Amniotic stem cell (primary cell): ENCODE measurements around the gene DVL1.

Source experiments
- DNase-seq: peaks from one replicate; lab custom pipeline; 2025; lab: John Stamatoyannopoulos, UW

Gene DVL1

GRCh38 chr1:1340791-1341548, 8.2 kb downstream of the DVL1 start:
- no peak for DNase-seq

GRCh38 chr1:1340185-1340584, 9.0 kb downstream of the DVL1 start:
- no peak for DNase-seq

- DNase-seq = no peak
These were observed 10.9 kb downstream of the DVL1 start for GRCh38 chr1:1338278-1338677.

- no peak for DNase-seq
These were observed 11.4 kb downstream of the DVL1 start for GRCh38 chr1:1337793-1338147.

GRCh38 chr1:1336931-1337792, 12.1 kb downstream of the DVL1 start:
- no peak for DNase-seq

- DNase-seq = no peak
These were observed 12.8 kb downstream of the DVL1 start for GRCh38 chr1:1336446-1336845.

- DNase-seq = no peak
These were observed 13.4 kb downstream of the DVL1 start for GRCh38 chr1:1335792-1336248.

- no peak for DNase-seq
These were observed 13.9 kb downstream of the DVL1 start for GRCh38 chr1:1335283-1335682.

- DNase-seq = no peak
These were observed 14.4 kb downstream of the DVL1 start for GRCh38 chr1:1334835-1335234.

GRCh38 chr1:1333551-1334241, 15.5 kb downstream of the DVL1 start:
- DNase-seq = no peak

- DNase-seq = no peak
These were observed 16.3 kb downstream of the DVL1 start for GRCh38 chr1:1332774-1333480.

- DNase-seq = no peak
These were observed 17.0 kb downstream of the DVL1 start for GRCh38 chr1:1332031-1332755.

- DNase-seq = no peak
These were observed 17.9 kb downstream of the DVL1 start, which contains the start of gene TAS1R3 for GRCh38 chr1:1331068-1331965. TSS of gene TAS1R3 (plus strand) at chr1:1331280. CDS start at chr1:1331346, 66 bp downstream.

- DNase-seq = no peak
These were observed 18.7 kb downstream of the DVL1 start for GRCh38 chr1:1330366-1331067.

GRCh38 chr1:1329304-1330210, 19.7 kb downstream of the DVL1 start:
- DNase-seq = no peak

GRCh38 chr1:1328254-1328653, 21.0 kb downstream of the DVL1 start:
- DNase-seq = no peak

- no peak for DNase-seq
These were observed 21.9 kb downstream of the DVL1 start for GRCh38 chr1:1327291-1327690.

- DNase-seq = no peak
These were observed 23.1 kb downstream of the DVL1 start for GRCh38 chr1:1326075-1326605.
